Measurements from ENCODE around the gene CMTM7. TPM values are rescaled to one million over a fixed set of nuclear protein-coding genes. Genes with fewer than 3 reads are reported as not detected.

CMTM7 gene
- total RNA-seq, 2 experiments from 2014 or later: 31.5 to 35.2 TPM

- no peaks in the 10 kb centered on the region for H3K27me3 ChIP-seq (ENCODE audit: control insufficient read depth in 1 of 2, insufficient read depth in 2 of 2, low read length in 2 of 2)
- no peaks in the 10 kb centered on the region for H3K9me3 ChIP-seq (ENCODE audit: control insufficient read depth in 1 of 2, insufficient read depth in 1 of 2, low read length in 2 of 2)
- peaks cover 48% of the 10 kb centered on the region for H3K4me1 Mint-ChIP-seq (ENCODE audit: low read depth)
- no peaks in the 10 kb centered on the region for H3K27me3 Mint-ChIP-seq
- H3K36me3 Mint-ChIP-seq (ENCODE audit: low read depth): peaks cover 4% of the 10 kb centered on the region
- H3K4me3 ChIP-seq (ENCODE audit: low read length): no peak overlapping the region
- peak; percentile 13 for ATAC-seq (ENCODE audit: poor library complexity)
- DNase-seq: peak in 1 of 14 experiments; percentile 27
- H3K27ac ChIP-seq (ENCODE audit: low read depth in 1 of 2, low read length in 2 of 2): peak overlapping the region; percentile 48 to 77
- no peaks in the 10 kb centered on the region for H3K9me3 Mint-ChIP-seq
- H3K36me3 ChIP-seq (ENCODE audit: insufficient read depth, low read length): peaks cover 4% of the 10 kb centered on the region
- POLR2A ChIA-PET: interaction anchor here (0.8 to 2.5 kb wide), 25 partner anchors 9 to 313 kb away, joined by 3 to 29 read pairs (median 7); partner anchors contain the start of genes CMTM6, CMTM7 and CNOT10
- H3K27ac Mint-ChIP-seq: peak overlapping the region; percentile 93
- CTCF ChIA-PET: interaction anchor here (1.5 to 2.2 kb wide), 4 partner anchors 37 to 197 kb away, joined by 4 to 19 read pairs (median 5); no protein-coding TSS in a partner anchor
- H3K4me3 Mint-ChIP-seq: peak overlapping the region; percentile 8
- TF ChIP-seq CTCF (IDR thresholded peaks at IDR 0.05): no peak
- H3K4me1 ChIP-seq (ENCODE audit: insufficient read depth, low read length): peaks cover 32% of the 10 kb centered on the region
- intact Hi-C loops (cut with DNase I, micrococcal nuclease): loop anchor here in 1 of 2 experiments (5.0 to 10.0 kb wide), 2 partner anchors 40 to 293 kb away; no protein-coding TSS in a partner anchor
Observed at GRCh38 chr3:32372213-32372490, 19.5 kb upstream of the CMTM7 start.

- H3K4me1 Mint-ChIP-seq (ENCODE audit: low read depth): peaks cover 45% of the 10 kb centered on the region
- POLR2A ChIA-PET: no interaction called here
Observed at GRCh38 chr3:32373276-32373675, 18.4 kb upstream of the CMTM7 start.

GRCh38 chr3:32373844-32374243 is 17.8 kb upstream of the CMTM7 start:
- CTCF ChIA-PET: interaction anchor here (1.3 to 4.4 kb wide), 3 partner anchors 16 to 95 kb away, joined by 4 to 61 read pairs (median 6); no protein-coding TSS in a partner anchor
- Histone ChIP-seq H3K27me3 (ENCODE audit: control insufficient read depth in 1 of 2, insufficient read depth in 2 of 2, low read length in 2 of 2) (no peaks in the 10 kb centered on the region), H3K4me1 (ENCODE audit: insufficient read depth, low read length) (peaks cover 32% of the 10 kb centered on the region), H3K4me3 (ENCODE audit: low read length) (no peak overlapping the region), H3K9me3 (ENCODE audit: control insufficient read depth in 1 of 2, insufficient read depth in 1 of 2, low read length in 2 of 2) (no peaks in the 10 kb centered on the region), H3K36me3 (ENCODE audit: insufficient read depth, low read length) (no peaks in the 10 kb centered on the region), H3K27ac (ENCODE audit: low read depth in 1 of 2, low read length in 2 of 2) (no peak overlapping the region)
- ATAC-seq (ENCODE audit: poor library complexity) (no peak), DNase-seq (no peak)
- peaks cover 45% of the 10 kb centered on the region for H3K4me1 Mint-ChIP-seq (ENCODE audit: low read depth)
- H3K4me3 Mint-ChIP-seq: no peak overlapping the region
- no peaks in the 10 kb centered on the region for H3K9me3 Mint-ChIP-seq
- peak overlapping the region; percentile 93 for H3K27ac Mint-ChIP-seq
- TF ChIP-seq CTCF (IDR thresholded peaks at IDR 0.05): no peak
- H3K36me3 Mint-ChIP-seq (ENCODE audit: low read depth): no peaks in the 10 kb centered on the region
- no peaks in the 10 kb centered on the region for H3K27me3 Mint-ChIP-seq
- intact Hi-C loops (cut with DNase I, micrococcal nuclease): loop anchor here in 1 of 2 experiments (5.0 to 10.0 kb wide), 2 partner anchors 38 to 291 kb away; no protein-coding TSS in a partner anchor
- POLR2A ChIA-PET: interaction anchor here (1.1 to 2.0 kb wide), 3 partner anchors 17 to 22 kb away, joined by 4 to 6 read pairs (median 5); partner anchors contain the start of gene CMTM7

More at GRCh38 chr3:32373276-32373675, 18.4 kb upstream of the CMTM7 start:
- Histone ChIP-seq H3K9me3 (ENCODE audit: control insufficient read depth in 1 of 2, insufficient read depth in 1 of 2, low read length in 2 of 2) (no peaks in the 10 kb centered on the region), H3K36me3 (ENCODE audit: insufficient read depth, low read length) (no peaks in the 10 kb centered on the region), H3K4me3 (ENCODE audit: low read length) (no peak overlapping the region), H3K27ac (ENCODE audit: low read depth in 1 of 2, low read length in 2 of 2) (no peak overlapping the region), H3K4me1 (ENCODE audit: insufficient read depth, low read length) (peaks cover 32% of the 10 kb centered on the region), H3K27me3 (ENCODE audit: control insufficient read depth in 1 of 2, insufficient read depth in 2 of 2, low read length in 2 of 2) (no peaks in the 10 kb centered on the region)
- DNase-seq (no peak), ATAC-seq (ENCODE audit: poor library complexity) (no peak)
- Mint-ChIP-seq H3K4me3 (no peak overlapping the region), H3K36me3 (ENCODE audit: low read depth) (no peaks in the 10 kb centered on the region), H3K27me3 (no peaks in the 10 kb centered on the region), H3K9me3 (no peaks in the 10 kb centered on the region), H3K27ac (peak overlapping the region; percentile 93)
- CTCF ChIA-PET: interaction anchor here (4.4 kb wide), 1 partner anchor 95 kb away, joined by 61 read pairs; no protein-coding TSS in a partner anchor
- intact Hi-C loops (cut with DNase I, micrococcal nuclease): loop anchor here in 1 of 2 experiments (5.0 to 10.0 kb wide), 2 partner anchors 39 to 292 kb away; no protein-coding TSS in a partner anchor
- no peak for TF ChIP-seq CTCF (IDR thresholded peaks at IDR 0.05)

Measured in CD4-positive, alpha-beta T cell (primary cell).